DOHH2 (cell line): ENCODE data around the gene FBXW4.

Source experiments
- CTCF ChIP-seq: fragments of 200-600 bp; sonication (generic); IDR thresholded peaks from one replicate; pipeline ENCODE4 v1.5.1; 2014; ENCODE audit warnings: antibody characterized with exemption, mild to moderate bottlenecking, low read depth, low read length; ENCODE audit not compliant: poor library complexity, severe bottlenecking
- EZH2phosphoT487 ChIP-seq: fragments of 200-600 bp; sonication (generic); IDR thresholded peaks from 2 replicates; pipeline ENCODE4 v1.6.1; 2017; ENCODE audit warnings: borderline replicate concordance, mild to moderate bottlenecking, antibody characterized with exemption, low read length, moderate library complexity, mixed read lengths

- no peak for TF ChIP-seq CTCF
- no peak for TF ChIP-seq EZH2phosphoT487
Observed at GRCh38 chr10:101683276-101683675, 11.7 kb downstream of the FBXW4 start.
